ENCODE results near the gene RAPH1.

DNA sequence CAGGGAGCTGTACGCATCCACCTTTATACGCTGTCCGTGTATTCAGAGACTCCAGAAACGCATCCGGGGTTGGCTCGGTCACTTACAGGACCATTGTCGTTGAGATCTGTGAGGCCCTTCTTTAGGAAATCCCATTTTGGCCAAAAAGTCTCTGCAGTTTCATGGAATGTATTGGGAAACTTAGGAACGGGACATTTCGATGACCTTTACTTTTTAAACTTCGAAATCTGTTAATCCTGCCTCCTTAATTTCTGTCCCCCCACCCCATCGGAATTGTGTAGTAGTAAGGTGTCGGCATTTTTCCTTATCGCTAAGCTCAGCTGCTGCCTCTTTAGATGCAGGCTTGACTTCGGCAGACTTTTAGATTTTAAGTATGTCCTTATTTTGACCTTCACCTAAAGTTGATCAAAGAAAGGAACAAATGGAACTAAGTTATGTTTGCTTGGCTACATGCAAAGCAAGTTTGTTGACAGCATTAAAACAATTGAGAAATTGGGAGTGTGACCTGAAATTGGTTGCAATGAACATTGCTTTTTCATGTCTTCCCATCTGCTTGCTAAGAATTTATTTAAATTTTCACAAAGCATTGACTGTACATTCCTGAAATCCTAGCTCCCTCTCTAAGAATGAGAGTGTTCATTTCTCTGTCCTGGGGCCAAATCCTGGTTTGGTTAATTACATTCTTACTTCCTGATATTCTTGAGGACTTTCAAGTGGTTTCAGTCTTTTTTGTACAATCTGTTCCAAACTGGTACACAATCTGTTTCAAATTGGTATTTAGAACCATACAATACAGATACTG lies 884 bp upstream of the RAPH1 start:
- TF ChIP-seq, protein P1, sequence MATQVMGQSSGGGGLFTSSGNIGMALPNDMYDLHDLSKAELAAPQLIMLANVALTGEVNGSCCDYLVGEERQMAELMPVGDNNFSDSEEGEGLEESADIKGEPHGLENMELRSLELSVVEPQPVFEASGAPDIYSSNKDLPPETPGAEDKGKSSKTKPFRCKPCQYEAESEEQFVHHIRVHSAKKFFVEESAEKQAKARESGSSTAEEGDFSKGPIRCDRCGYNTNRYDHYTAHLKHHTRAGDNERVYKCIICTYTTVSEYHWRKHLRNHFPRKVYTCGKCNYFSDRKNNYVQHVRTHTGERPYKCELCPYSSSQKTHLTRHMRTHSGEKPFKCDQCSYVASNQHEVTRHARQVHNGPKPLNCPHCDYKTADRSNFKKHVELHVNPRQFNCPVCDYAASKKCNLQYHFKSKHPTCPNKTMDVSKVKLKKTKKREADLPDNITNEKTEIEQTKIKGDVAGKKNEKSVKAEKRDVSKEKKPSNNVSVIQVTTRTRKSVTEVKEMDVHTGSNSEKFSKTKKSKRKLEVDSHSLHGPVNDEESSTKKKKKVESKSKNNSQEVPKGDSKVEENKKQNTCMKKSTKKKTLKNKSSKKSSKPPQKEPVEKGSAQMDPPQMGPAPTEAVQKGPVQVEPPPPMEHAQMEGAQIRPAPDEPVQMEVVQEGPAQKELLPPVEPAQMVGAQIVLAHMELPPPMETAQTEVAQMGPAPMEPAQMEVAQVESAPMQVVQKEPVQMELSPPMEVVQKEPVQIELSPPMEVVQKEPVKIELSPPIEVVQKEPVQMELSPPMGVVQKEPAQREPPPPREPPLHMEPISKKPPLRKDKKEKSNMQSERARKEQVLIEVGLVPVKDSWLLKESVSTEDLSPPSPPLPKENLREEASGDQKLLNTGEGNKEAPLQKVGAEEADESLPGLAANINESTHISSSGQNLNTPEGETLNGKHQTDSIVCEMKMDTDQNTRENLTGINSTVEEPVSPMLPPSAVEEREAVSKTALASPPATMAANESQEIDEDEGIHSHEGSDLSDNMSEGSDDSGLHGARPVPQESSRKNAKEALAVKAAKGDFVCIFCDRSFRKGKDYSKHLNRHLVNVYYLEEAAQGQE (IDR thresholded peaks at IDR 0.05; ENCODE audit: borderline replicate concordance) = no peak
- TF ChIP-seq, protein P1 (CRISPR knock-in tag; IDR thresholded peaks at IDR 0.05; ENCODE audit: low read depth) = no peak
- TF ChIP-seq RAD21 (CRISPR knock-in tag; conservative IDR thresholded peaks at IDR 0.05 in 1 of 2, IDR thresholded peaks at IDR 0.05 in 1 of 2) (no peak), CEBPB (tag; IDR thresholded peaks at IDR 0.05) (no peak)

Data from K562 (cell line).